WI38 (cell line): ENCODE data around the gene EPHB2.

Experiments
- H3K4me3 ChIP-seq: 2 replicates; pipeline ENCODE4 v1.5.1; 2011; ENCODE audit warnings: low read depth, mild to moderate bottlenecking, control low read depth, low read length
- TF ChIP-seq, protein P1 (sequence below): IDR thresholded peaks from 2 replicates; pipeline ENCODE4 v1.5.1; 2012; ENCODE audit warnings: low read depth, mild to moderate bottlenecking, control low read depth, low read length

Gene EPHB2

DNA sequence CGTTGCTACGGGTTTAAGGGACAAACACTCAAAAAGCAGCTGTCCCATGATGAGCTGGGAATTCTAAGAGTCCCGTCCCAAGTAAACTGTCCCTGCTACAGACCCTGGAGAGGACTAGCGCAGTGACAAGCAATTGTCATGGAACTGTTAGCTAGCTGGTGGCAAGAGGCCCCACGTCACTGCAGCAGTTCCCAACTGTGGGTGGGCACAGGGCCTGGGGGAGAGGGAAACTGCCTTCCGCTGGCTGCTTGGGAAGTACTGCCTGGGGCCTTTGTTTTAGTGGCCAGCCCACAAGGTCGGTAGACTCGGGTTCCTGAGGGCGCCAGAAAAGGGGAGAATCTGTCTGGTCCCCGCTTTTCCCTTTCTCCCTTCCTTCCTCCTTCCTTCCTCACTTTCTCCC is 164.6 kb downstream of the EPHB2 start:
- TF ChIP-seq, protein P1, sequence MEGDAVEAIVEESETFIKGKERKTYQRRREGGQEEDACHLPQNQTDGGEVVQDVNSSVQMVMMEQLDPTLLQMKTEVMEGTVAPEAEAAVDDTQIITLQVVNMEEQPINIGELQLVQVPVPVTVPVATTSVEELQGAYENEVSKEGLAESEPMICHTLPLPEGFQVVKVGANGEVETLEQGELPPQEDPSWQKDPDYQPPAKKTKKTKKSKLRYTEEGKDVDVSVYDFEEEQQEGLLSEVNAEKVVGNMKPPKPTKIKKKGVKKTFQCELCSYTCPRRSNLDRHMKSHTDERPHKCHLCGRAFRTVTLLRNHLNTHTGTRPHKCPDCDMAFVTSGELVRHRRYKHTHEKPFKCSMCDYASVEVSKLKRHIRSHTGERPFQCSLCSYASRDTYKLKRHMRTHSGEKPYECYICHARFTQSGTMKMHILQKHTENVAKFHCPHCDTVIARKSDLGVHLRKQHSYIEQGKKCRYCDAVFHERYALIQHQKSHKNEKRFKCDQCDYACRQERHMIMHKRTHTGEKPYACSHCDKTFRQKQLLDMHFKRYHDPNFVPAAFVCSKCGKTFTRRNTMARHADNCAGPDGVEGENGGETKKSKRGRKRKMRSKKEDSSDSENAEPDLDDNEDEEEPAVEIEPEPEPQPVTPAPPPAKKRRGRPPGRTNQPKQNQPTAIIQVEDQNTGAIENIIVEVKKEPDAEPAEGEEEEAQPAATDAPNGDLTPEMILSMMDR: no peak
- H3K4me3 ChIP-seq: no peak overlapping the region

DNA sequence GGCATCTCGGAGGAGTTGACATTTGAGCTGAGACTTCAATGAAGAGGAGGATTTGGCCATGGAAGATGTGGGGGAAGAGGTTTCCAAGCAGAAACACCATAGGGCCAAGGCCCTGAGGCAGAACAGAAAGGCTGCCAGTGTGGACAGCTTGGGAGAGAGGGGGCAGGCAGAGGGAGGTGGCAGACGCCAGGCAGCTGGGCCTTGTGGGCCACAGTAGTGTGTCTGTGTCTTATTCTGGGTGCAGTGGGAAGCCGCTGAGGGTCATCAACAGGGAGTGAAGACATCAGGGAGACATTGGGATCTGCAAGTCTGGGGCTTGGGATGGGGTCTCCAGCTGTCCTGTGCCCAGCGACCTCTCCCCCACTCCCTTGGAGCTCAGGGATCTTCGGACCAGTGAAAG is 165.2 kb downstream of the EPHB2 start:
- TF ChIP-seq, protein P1: no peak
- H3K4me3 ChIP-seq: no peak overlapping the region

DNA sequence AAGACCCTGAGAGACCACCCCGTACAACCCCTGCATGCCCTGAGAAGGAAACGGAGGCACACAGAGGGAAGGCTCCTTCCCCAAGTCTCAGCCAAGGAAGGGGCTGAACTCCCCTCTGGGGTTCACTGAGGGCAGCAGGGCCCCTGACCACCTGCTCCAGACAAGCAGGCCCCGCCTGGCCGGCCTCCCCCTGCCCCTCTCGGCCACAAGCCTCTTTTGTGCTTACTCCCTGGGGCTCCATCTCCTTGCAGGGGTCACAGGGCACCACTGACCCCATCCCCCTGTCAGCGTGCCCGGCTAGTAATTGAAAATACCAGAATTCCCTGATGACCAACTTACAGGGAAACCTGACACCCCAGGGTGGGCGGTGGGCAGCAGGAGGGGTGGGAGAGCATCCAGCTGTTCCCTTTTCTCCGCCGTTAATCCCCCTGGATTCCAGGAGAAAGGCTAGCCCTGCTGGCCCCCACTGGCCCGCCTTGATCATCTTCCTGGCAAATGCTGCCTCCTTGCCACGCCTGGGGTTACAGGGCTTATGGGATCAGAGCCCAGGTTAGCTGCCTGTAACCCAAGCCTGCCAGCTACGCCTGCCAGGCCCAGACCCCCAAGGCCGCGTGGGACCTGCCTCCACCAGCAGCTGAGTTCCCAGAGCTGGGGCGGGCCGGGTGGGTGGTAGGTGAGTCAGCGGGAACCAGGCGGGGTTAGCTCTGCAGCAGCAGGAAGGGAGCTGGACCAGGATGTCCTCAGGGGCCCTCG is 165.9 kb downstream of the EPHB2 start:
- H3K4me3 ChIP-seq: no peak overlapping the region
- TF ChIP-seq, protein P1: no peak

DNA sequence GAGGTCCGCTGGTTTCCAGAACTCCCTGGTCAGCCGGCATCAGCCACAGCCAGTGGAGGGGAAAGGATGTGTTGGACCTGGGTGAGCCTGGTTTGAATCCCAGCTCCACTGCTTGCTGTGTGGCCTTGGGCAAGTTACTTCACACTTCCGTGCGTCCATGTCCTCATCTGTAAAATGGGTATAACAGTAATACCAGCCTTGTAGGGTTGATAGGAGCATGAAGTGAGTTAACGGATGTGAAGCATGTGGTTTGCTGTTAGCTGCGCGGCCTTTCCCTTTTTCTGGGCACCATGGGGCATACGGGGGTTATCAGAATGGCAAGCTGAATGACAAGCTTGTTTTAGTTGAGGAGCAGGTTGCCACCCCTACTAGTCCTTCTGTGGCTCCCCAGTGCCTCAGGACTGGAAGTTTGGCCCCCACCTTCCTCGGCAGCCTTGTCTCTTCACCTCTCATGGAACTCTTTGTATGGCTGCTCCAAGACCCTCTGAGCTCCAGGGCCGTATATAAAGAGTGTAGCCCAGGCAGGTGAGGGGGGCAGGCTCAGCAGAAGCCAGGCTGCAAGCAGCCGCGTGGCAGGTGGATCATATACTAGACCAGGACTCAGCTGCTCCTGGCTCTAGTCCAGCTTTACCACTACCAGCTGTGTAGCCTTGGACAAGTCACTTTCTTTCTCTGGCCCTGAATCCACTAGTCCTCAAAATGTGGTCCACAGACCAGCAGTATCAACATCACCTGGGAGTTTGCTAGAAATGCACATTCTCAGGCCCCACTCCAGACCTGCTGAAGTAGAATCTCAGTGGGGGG is 166.7 kb downstream of the EPHB2 start:
- no peak overlapping the region for H3K4me3 ChIP-seq
- TF ChIP-seq, protein P1: no peak

DNA sequence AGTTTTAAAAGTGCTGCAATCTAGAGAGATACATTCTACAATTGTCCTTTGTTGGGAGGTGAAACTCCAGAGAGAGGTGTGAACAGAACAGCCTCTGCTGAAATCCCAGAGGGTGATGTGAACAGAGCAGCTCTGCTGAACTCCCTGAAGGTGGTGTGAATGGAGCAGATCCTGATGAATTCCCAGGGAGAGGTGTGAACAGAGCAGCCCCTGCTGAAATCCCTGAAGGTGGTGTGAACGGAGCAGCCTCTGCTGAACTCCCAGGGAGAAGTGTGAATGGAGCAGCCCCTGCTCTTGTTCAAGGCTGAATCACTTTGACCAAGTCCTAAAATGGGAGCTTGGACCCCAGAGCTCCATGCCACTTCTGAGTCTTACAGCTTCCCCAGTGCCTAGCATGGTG is 167.3 kb downstream of the EPHB2 start:
- TF ChIP-seq, protein P1: no peak
- no peak overlapping the region for H3K4me3 ChIP-seq

DNA sequence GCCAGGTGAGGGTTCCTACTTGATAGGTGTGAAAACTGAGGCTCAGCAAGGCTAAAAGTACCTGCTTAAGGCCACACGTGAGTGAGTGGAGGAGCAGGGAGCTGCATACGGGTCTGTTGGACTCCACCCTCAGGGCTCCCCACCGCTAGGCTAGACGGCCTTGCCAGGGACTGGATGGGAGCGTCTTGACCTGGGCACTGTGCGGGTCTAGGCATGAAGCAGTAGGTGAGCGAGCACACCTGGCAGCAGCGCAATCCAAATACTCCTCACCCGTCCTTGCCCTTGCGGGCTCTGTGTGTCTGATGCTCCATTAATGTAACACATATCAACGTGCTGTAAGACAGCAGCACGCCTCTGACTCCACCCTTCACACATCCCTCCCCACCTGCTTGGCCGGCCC is 168.0 kb downstream of the EPHB2 start:
- TF ChIP-seq, protein P1: no peak

DNA sequence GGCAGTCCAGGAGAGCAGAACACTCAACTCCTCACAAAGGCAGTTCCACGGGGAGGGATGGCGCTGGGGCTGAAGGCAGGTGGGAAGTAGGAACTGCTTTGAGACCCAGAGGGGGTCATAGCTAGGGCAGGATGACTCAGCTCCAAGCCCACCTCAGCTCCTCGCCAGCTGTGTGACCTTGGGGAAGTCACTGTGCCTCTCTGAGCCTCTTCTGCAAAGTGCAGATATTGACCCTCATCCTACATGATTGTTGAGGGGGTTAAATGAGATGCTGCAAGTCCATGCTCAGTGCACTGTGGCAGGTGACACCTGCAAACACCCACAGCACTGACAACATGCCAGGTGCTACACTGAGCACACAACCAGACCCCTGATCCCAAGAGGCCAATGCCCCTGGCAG is 168.8 kb downstream of the EPHB2 start:
- TF ChIP-seq, protein P1: no peak
- no peak overlapping the region for H3K4me3 ChIP-seq

More for the DNA sequence above, 168.0 kb downstream of the EPHB2 start:
- no peak overlapping the region for H3K4me3 ChIP-seq
